ENCODE measurements around the gene EDIL3.

DNA sequence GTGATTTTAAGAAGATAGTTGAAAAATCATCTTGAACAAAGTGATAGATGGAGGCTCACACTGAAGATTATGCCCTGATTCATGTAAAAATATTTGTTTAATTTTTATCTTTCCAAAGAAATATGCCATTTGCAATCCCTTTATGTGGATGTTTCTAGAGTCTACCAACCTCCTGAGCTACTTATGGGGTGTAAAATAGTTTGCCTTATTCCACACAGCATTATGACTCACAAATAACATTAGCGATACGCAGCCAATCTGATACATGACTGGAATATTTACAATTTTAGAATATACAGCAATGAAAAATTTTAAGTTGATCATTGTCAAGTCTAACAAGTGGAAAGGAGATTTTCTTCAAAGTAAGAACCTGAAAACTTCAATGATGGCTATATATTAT is 327.5 kb downstream of the EDIL3 start:
- TF ChIP-seq, protein P1, sequence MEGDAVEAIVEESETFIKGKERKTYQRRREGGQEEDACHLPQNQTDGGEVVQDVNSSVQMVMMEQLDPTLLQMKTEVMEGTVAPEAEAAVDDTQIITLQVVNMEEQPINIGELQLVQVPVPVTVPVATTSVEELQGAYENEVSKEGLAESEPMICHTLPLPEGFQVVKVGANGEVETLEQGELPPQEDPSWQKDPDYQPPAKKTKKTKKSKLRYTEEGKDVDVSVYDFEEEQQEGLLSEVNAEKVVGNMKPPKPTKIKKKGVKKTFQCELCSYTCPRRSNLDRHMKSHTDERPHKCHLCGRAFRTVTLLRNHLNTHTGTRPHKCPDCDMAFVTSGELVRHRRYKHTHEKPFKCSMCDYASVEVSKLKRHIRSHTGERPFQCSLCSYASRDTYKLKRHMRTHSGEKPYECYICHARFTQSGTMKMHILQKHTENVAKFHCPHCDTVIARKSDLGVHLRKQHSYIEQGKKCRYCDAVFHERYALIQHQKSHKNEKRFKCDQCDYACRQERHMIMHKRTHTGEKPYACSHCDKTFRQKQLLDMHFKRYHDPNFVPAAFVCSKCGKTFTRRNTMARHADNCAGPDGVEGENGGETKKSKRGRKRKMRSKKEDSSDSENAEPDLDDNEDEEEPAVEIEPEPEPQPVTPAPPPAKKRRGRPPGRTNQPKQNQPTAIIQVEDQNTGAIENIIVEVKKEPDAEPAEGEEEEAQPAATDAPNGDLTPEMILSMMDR (IDR thresholded peaks at IDR 0.05) = no peak
- TF ChIP-seq POLR2AphosphoS5 (IDR thresholded peaks at IDR 0.05; ENCODE audit: insufficient read depth in 1 of 2, low read depth in 1 of 2) = no peak
